Hepatocyte (in vitro differentiated cells): Measurements from ENCODE around the gene KBTBD13. TPM values are rescaled to one million over a fixed set of nuclear protein-coding genes. Genes with fewer than 3 reads are reported as not detected.

Experiments used
- DNase-seq: peaks from one replicate; pipeline ENCODE4 v3.0.0-alpha.2; 2016; ENCODE audit warnings: low spot score
- H2AFZ ChIP-seq: fragments of 200-600 bp; sonication (generic); 2 replicates; pipeline ENCODE4 v1.6.0; 2016; ENCODE audit warnings: antibody characterized with exemption, mild to moderate bottlenecking
- H3K27ac ChIP-seq: fragments of 200-600 bp; sonication (generic); 2 replicates; pipeline ENCODE4 v1.5.1; 2016; ENCODE audit warnings: mild to moderate bottlenecking
- H3K27me3 ChIP-seq: fragments of 200-600 bp; sonication (generic); 2 replicates; pipeline ENCODE4 v1.6.1; 2016
- H3K36me3 ChIP-seq: fragments of 200-600 bp; sonication (generic); replicated peaks from 2 replicates; pipeline ENCODE4 v1.5.1; 2016; ENCODE audit warnings: low read depth; ENCODE audit not compliant: insufficient read depth
- H3K4me1 ChIP-seq: fragments of 200-600 bp; sonication (generic); 2 replicates; pipeline ENCODE4 v1.5.1; 2016; ENCODE audit warnings: mild to moderate bottlenecking, moderate library complexity; ENCODE audit not compliant: insufficient read depth
- H3K4me2 ChIP-seq: fragments of 200-600 bp; sonication (generic); 2 replicates; pipeline ENCODE4 v1.6.0; 2016
- H3K4me3 ChIP-seq: fragments of 200-600 bp; sonication (generic); 2 replicates; pipeline ENCODE4 v1.5.1; 2016; ENCODE audit warnings: mild to moderate bottlenecking
- H3K79me2 ChIP-seq: fragments of 200-600 bp; sonication (generic); 2 replicates; pipeline ENCODE4 v1.6.0; 2017; ENCODE audit warnings: mild to moderate bottlenecking
- H3K9me2 ChIP-seq: fragments of 200-600 bp; sonication (generic); replicated peaks from 2 replicates; pipeline ENCODE4 v1.6.0; 2017; ENCODE audit warnings: mild to moderate bottlenecking; ENCODE audit not compliant: insufficient read depth
- H3K9me3 ChIP-seq: fragments of 200-600 bp; sonication (generic); 2 replicates; pipeline ENCODE4 v1.5.1; 2016; ENCODE audit warnings: low read depth, mild to moderate bottlenecking
- H4K20me1 ChIP-seq: fragments of 200-600 bp; sonication (generic); 2 replicates; pipeline ENCODE4 v1.6.0; 2016; ENCODE audit warnings: mild to moderate bottlenecking; ENCODE audit not compliant: insufficient read depth, poor library complexity, severe bottlenecking
- CTCF ChIP-seq: fragments of 200-600 bp; sonication (generic); IDR thresholded peaks from 2 replicates; pipeline ENCODE4 v1.5.1; 2016; ENCODE audit warnings: antibody characterized with exemption, mild to moderate bottlenecking; ENCODE audit not compliant: poor library complexity
- EZH2 ChIP-seq: fragments of 200-600 bp; sonication (generic); IDR thresholded peaks from 2 replicates; pipeline ENCODE4 v1.6.1; 2016; ENCODE audit warnings: antibody characterized with exemption, mild to moderate bottlenecking, borderline replicate concordance
- EZH2phosphoT487 ChIP-seq: fragments of 200-600 bp; sonication (generic); IDR thresholded peaks from one replicate; pipeline ENCODE4 v1.6.1; 2018; ENCODE audit warnings: antibody characterized with exemption, mild to moderate bottlenecking, low read depth, moderate library complexity; ENCODE audit not compliant: unreplicated experiment, severe bottlenecking
- WGBS: methylation state at CpG from one replicate; pipeline ENCODE4 v1.1.6; 2016; ENCODE audit warnings: low lambda C conversion rate; ENCODE audit errors: missing lambda C conversion rate; 5-methylcytosine and 5-hydroxymethylcytosine counted together
- polyA plus RNA-seq: library from polyadenylated mRNA; unstranded; fragments of >200 nt; fragmentation: Nextera tagmentation; extraction: Ambion mirVana; gene quantifications from 2 replicates; pipeline ENCODE4 v1.2.1, GENCODE V29; 2016
- total RNA-seq: library from RNA; depleted of rRNA; stranded (reverse); fragments of >200 nt; gene quantifications from 2 replicates; pipeline ENCODE4 v1.2.3, GENCODE V29; 2014

The KBTBD13 gene
- total and polyA plus RNA-seq, 2 experiments from 2014 or later, result 0.56 TPM; not detected in 1

GRCh38 chr15:65032801-65033537 lies 43.6 kb upstream of the KBTBD13 start:
- DNase-seq, result peak; percentile 88
- peaks cover 12% of the 10 kb centered on the region for H3K79me2 ChIP-seq
- H4K20me1 ChIP-seq, result no peaks in the 10 kb centered on the region
- 30% methylated on average over 13 of the region's 13 CpGs for WGBS
- no peaks in the 10 kb centered on the region for H3K9me3 ChIP-seq
- H3K9me2 ChIP-seq, result no peaks in the 10 kb centered on the region
- H3K27me3 ChIP-seq, result no peaks in the 10 kb centered on the region
- TF ChIP-seq EZH2phosphoT487, result no peak
- peak; percentile 73 for TF ChIP-seq CTCF
- no peaks in the 10 kb centered on the region for H3K36me3 ChIP-seq
- H3K4me1 ChIP-seq, result peaks cover 16% of the 10 kb centered on the region
- H3K27ac ChIP-seq, result no peak overlapping the region
- no peak overlapping the region for H3K4me3 ChIP-seq
- peak overlapping the region; percentile 21 for H2AFZ ChIP-seq
- H3K4me2 ChIP-seq, result peak overlapping the region; percentile 43

GRCh38 chr15:65033659-65034269 lies 42.8 kb upstream of the KBTBD13 start:
- TF ChIP-seq CTCF, result peak; percentile 62
- no peak for TF ChIP-seq EZH2
- no peak for TF ChIP-seq EZH2phosphoT487
- no peaks in the 10 kb centered on the region for H4K20me1 ChIP-seq
- WGBS, result 21% methylated on average over 4 of the region's 4 CpGs
- H3K4me3 ChIP-seq, result no peak overlapping the region
- no peaks in the 10 kb centered on the region for H3K36me3 ChIP-seq
- peak; percentile 75 for DNase-seq
- no peaks in the 10 kb centered on the region for H3K9me2 ChIP-seq
- H3K9me3 ChIP-seq, result no peaks in the 10 kb centered on the region
- H3K27ac ChIP-seq, result no peak overlapping the region
- H2AFZ ChIP-seq, result peak overlapping the region; percentile 21
- H3K4me2 ChIP-seq, result peak overlapping the region; percentile 43
- H3K79me2 ChIP-seq, result peaks cover 5% of the 10 kb centered on the region
- no peaks in the 10 kb centered on the region for H3K27me3 ChIP-seq
- peaks cover 10% of the 10 kb centered on the region for H3K4me1 ChIP-seq

- H3K36me3 ChIP-seq, result no peaks in the 10 kb centered on the region
- H4K20me1 ChIP-seq, result no peaks in the 10 kb centered on the region
- no peaks in the 10 kb centered on the region for H3K9me2 ChIP-seq
- no peaks in the 10 kb centered on the region for H3K27me3 ChIP-seq
- H2AFZ ChIP-seq, result no peak overlapping the region
- H3K4me3 ChIP-seq, result no peak overlapping the region
- peaks cover 10% of the 10 kb centered on the region for H3K4me1 ChIP-seq
- H3K9me3 ChIP-seq, result no peaks in the 10 kb centered on the region
- no peak overlapping the region for H3K4me2 ChIP-seq
- 98% methylated on average over 11 of the region's 11 CpGs for WGBS
- no peak for TF ChIP-seq EZH2
- TF ChIP-seq CTCF, result no peak
- no peak for TF ChIP-seq EZH2phosphoT487
- H3K27ac ChIP-seq, result no peak overlapping the region
- H3K79me2 ChIP-seq, result no peaks in the 10 kb centered on the region
- no peak for DNase-seq
These were observed 41.8 kb upstream of the KBTBD13 start for GRCh38 chr15:65034719-65035118.
